Adrenal gland (tissue), 5 donors: ENCODE data around the gene POLL.

Experiments
- POLR2A ChIP-seq, 2 donors: fragments of 450-650 bp; IDR thresholded peaks; one replicate each; pipeline ENCODE4 v1.6.1; 2017; ENCODE audit warnings: antibody characterized with exemption in 2 of 2, mild to moderate bottlenecking in 2 of 2, moderate library complexity in 1 of 2
- TF ChIP-seq, protein P1 (sequence below), 6 experiments: fragments of 450-650 bp in 4 of 6; fragments of 200-600 bp in 2 of 6; sonication (generic) in 1 of 6; IDR thresholded peaks; 1 replicate in 5 of 6; 2 replicates in 1 of 6; pipeline versions ENCODE4 v1.5.1 to v1.8.0; 2016 to 2021; ENCODE audit warnings: antibody characterized with exemption in 6 of 6, mild to moderate bottlenecking in 2 of 6, moderate library complexity in 1 of 6
- donor health status: DM: no; HTN: no; CAD: no.

DNA sequence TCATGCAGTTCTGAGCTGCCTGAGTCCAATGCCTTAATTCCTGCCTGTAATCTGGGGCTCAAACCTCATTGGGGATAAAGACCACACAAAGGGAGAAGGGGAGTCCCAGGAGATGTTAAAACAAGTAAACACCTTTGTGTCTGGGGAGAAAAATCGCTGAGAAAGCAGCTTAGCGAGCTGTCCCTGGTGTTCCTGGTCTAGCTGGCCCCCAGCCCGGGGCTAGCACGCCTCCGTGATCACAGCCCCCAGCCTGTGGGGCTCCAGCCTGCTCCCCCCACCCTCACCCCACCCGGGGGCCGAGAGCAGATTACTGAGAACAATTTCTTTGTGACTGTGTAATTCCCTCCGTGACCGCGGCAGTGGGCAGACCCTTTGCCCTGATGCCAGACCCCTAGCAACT lies 24.8 kb upstream of the POLL start:
- TF ChIP-seq POLR2A (IDR thresholded peaks at IDR 0.05), result no peak
- TF ChIP-seq, protein P1, sequence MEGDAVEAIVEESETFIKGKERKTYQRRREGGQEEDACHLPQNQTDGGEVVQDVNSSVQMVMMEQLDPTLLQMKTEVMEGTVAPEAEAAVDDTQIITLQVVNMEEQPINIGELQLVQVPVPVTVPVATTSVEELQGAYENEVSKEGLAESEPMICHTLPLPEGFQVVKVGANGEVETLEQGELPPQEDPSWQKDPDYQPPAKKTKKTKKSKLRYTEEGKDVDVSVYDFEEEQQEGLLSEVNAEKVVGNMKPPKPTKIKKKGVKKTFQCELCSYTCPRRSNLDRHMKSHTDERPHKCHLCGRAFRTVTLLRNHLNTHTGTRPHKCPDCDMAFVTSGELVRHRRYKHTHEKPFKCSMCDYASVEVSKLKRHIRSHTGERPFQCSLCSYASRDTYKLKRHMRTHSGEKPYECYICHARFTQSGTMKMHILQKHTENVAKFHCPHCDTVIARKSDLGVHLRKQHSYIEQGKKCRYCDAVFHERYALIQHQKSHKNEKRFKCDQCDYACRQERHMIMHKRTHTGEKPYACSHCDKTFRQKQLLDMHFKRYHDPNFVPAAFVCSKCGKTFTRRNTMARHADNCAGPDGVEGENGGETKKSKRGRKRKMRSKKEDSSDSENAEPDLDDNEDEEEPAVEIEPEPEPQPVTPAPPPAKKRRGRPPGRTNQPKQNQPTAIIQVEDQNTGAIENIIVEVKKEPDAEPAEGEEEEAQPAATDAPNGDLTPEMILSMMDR (IDR thresholded peaks at IDR 0.05), result no peak
